GM12891 (cell line): Measurements from ENCODE around the gene PAN3.

Experiments
- POLR2A ChIP-seq: IDR thresholded peaks from 2 replicates; pipeline ENCODE4 v1.6.1; 2011; ENCODE audit warnings: low read depth, low read length, control low read depth
- POLR2AphosphoS5 ChIP-seq: IDR thresholded peaks from 2 replicates; pipeline ENCODE4 v1.6.1; 2011; ENCODE audit warnings: low read depth, low read length, control low read depth
- POU2F2 ChIP-seq: IDR thresholded peaks from 2 replicates; pipeline ENCODE4 v1.6.1; 2011; ENCODE audit warnings: low read depth, mild to moderate bottlenecking, control low read depth, low read length, moderate library complexity
- SPI1 ChIP-seq: IDR thresholded peaks from 2 replicates; pipeline ENCODE4 v1.6.1; 2011; ENCODE audit warnings: low read depth, low read length, control low read depth
- TAF1 ChIP-seq: IDR thresholded peaks from 2 replicates; pipeline ENCODE4 v1.6.1; 2011; ENCODE audit warnings: low read depth, low read length, control low read depth

DNA sequence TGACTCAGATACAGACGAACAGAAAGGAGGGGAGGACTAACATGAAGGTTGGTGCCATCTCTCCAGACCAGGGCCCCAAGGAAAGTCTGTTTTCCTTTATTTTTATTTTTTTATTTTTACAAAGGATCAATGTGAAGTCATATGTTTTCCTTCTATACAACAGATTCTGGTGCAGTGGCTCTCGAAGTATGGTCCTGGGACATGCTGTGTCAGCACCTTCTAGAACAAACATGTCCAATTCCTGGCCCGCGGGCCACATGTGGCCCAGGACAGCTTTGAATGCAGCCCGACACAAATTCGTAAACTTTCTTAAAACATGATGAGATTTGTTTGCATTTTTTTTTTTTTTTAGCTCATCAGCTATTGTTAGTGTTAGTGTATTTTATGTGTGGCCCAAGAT lies 181.9 kb downstream of the PAN3 start:
- no peak for TF ChIP-seq POLR2A
- TF ChIP-seq TAF1: no peak
- no peak for TF ChIP-seq POLR2AphosphoS5
- no peak for TF ChIP-seq SPI1
- no peak for TF ChIP-seq POU2F2
